Skeletal muscle satellite cell (primary cell): ENCODE data around the gene UACA.
"Not testable (repeated sequence)": the region's sequence is repeated elsewhere in the genome, so short reads cannot be mapped to it uniquely, and the experiment has no call there.

ENCODE experiments used
- H3K27me3 ChIP-seq: 2 replicates; pipeline ENCODE4 v1.7.0; 2013; ENCODE audit warnings: low read length; ENCODE audit not compliant: control insufficient read depth, insufficient read depth
- H3K36me3 ChIP-seq: 2 replicates; pipeline ENCODE4 v1.7.0; 2013; ENCODE audit warnings: mild to moderate bottlenecking, control low read depth, low read length; ENCODE audit not compliant: insufficient read depth
- H3K4me1 ChIP-seq: 2 replicates; pipeline ENCODE4 v1.7.0; 2013; ENCODE audit warnings: low read length; ENCODE audit not compliant: control insufficient read depth, insufficient read depth
- H3K4me2 ChIP-seq: 2 replicates; pipeline ENCODE4 v1.7.0; 2013; ENCODE audit warnings: mild to moderate bottlenecking, low read length
- H3K4me3 ChIP-seq: 2 replicates; pipeline ENCODE4 v1.7.0; 2013; ENCODE audit warnings: low read length
- H3K9ac ChIP-seq: 2 replicates; pipeline ENCODE4 v1.7.0; 2013; ENCODE audit warnings: mild to moderate bottlenecking, low read depth, low read length, moderate library complexity
- H3K9me3 ChIP-seq: replicated peaks from 2 replicates; pipeline ENCODE4 v1.7.0; 2013; ENCODE audit warnings: mild to moderate bottlenecking, control low read depth, low read length

UACA gene

DNA sequence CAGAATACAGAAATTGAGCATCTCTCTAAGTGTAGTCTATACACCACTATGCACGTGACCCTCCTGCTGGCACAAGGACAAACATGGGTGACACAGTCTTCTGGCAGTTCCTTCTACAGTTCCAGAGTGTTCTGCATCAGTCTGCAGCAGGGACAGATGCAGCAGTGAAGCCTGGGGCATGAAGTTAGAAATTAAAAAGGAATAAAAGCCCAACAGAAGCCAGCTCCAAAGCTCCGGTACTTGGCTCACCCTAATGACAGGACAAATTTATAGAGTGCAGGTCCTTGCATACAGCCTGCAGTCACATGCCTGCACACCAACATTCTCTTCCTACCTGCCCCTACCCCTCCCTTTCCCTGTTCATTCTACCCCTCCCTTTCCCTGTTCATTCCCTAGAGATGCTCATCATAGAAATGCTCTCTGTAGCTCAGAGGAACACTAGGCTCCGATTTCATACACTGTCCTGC lies 15.0 kb downstream of the UACA start:
- Histone ChIP-seq H3K27me3 (no peaks in the 10 kb centered on the region), H3K9me3 (no peaks in the 10 kb centered on the region), H3K4me3 (no peak overlapping the region), H3K4me2 (peak overlapping the region; percentile 64), H3K9ac (no peak overlapping the region), H3K36me3 (peaks cover 13% of the 10 kb centered on the region), H3K4me1 (peaks cover 32% of the 10 kb centered on the region)

GRCh38 chr15:70746598-70746997 lies 16.8 kb downstream of the UACA start:
- not testable (repeated sequence) for H3K9me3 ChIP-seq, H3K27me3 ChIP-seq, H3K4me2 ChIP-seq, H3K4me3 ChIP-seq, H3K9ac ChIP-seq
- Histone ChIP-seq H3K36me3 (peaks cover 13% of the 10 kb centered on the region), H3K4me1 (peaks cover 38% of the 10 kb centered on the region)

DNA sequence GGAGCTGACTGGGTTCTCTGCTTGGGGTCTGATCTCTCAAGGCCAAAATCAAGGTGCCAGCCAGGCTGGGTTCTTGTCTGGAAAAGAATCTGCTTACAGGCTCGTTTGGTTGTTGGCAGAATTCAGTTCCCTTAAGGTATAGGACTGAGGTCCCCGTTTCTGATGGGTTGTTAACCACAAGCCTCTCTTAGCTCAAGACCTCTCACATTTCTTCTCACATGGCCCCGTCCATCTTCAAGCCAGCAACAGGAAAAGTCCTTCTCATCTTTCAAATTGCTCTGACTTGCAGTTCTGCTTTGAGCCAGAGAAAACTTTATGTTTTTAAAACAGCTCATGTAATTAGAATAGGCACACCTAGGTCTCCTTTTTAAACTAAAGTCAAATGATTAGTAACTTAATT lies 20.4 kb downstream of the UACA start:
- H3K4me1 ChIP-seq, result peaks cover 39% of the 10 kb centered on the region
- H3K4me3 ChIP-seq, result peak overlapping the region; percentile 73
- H3K27me3 ChIP-seq, result no peaks in the 10 kb centered on the region
- H3K36me3 ChIP-seq, result no peaks in the 10 kb centered on the region
- no peaks in the 10 kb centered on the region for H3K9me3 ChIP-seq
- peak overlapping the region; percentile 89 for H3K9ac ChIP-seq
- H3K4me2 ChIP-seq, result peak overlapping the region; percentile 87

GRCh38 chr15:70741677-70742293 lies 21.6 kb downstream of the UACA start:
- Histone ChIP-seq H3K4me2 (peak overlapping the region; percentile 59), H3K4me3 (no peak overlapping the region), H3K9ac (no peak overlapping the region), H3K27me3 (no peaks in the 10 kb centered on the region), H3K4me1 (peaks cover 37% of the 10 kb centered on the region), H3K9me3 (no peaks in the 10 kb centered on the region), H3K36me3 (no peaks in the 10 kb centered on the region)

- H3K9me3 ChIP-seq, result no peaks in the 10 kb centered on the region
- H3K9ac ChIP-seq, result peak overlapping the region; percentile 2
- H3K4me1 ChIP-seq, result peaks cover 37% of the 10 kb centered on the region
- no peaks in the 10 kb centered on the region for H3K36me3 ChIP-seq
- no peaks in the 10 kb centered on the region for H3K27me3 ChIP-seq
- peak overlapping the region; percentile 59 for H3K4me2 ChIP-seq
- H3K4me3 ChIP-seq, result no peak overlapping the region
These were observed 22.2 kb downstream of the UACA start for GRCh38 chr15:70741107-70741531.

DNA sequence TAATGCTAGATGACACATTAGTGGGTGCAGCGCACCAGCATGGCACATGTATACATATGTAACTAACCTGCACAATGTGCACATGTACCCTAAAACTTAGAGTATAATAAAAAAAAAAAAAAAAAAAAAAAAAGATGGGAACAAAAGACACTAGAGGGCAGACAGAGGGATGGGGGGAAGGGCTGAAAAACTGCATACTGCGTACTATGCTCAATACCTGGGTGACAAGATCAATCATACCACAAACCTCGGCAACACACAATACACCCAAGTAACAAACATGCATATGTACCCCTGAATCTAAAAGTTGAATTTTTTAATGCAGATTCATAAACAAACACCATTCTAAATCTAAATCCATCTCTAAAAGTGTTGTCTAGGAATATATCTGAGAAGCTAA lies 28.3 kb downstream of the UACA start:
- H3K4me3 ChIP-seq, H3K36me3 ChIP-seq, H3K4me1 ChIP-seq: not testable (repeated sequence)

DNA sequence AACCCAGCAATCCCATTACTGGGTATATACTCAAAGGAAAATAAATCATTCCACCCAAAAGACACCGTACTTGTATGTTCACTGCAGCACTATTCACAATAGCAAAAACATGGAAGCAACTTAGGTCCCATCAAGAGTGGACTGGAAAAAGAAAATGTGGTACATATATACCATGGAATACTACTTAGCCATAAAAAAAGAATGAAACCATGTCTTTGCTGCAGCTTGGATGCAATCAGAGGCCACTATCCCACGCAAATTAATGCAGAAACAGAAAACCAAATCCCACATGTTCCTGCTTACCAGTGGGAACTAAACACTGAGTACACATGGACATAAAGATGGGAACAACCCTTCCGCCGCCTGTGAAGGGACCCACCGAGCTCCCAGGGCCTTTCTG lies 34.2 kb downstream of the UACA start:
- Histone ChIP-seq H3K4me2 (no peak overlapping the region), H3K36me3 (peaks cover 9% of the 10 kb centered on the region), H3K27me3 (no peaks in the 10 kb centered on the region), H3K9ac (no peak overlapping the region), H3K4me3 (no peak overlapping the region), H3K9me3 (no peaks in the 10 kb centered on the region), H3K4me1 (no peaks in the 10 kb centered on the region)

More for the DNA sequence above, 28.3 kb downstream of the UACA start:
- H3K4me2 ChIP-seq, H3K9me3 ChIP-seq, H3K9ac ChIP-seq, H3K27me3 ChIP-seq: not testable (repeated sequence)

DNA sequence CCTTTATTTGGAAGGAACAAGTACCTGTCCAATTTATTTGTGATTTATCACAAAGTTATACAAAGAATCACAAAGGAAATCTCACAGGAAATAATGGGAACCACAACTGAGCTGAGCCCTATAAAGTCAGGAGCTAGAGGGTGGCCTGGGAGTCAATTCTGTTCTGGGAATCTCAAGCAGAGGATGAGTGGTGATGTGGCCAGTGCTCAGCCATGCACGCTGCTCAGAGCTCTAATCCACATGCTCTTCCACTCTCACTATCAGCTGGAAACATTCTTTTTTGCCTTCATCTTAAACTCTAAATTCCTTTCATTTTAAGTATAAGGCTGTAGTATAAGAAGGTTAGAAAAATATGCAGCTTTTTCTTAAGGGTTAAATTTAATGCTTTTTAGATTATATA lies 36.6 kb downstream of the UACA start:
- H3K27me3 ChIP-seq, result no peaks in the 10 kb centered on the region
- H3K36me3 ChIP-seq, result peaks cover 11% of the 10 kb centered on the region
- H3K9ac ChIP-seq, result no peak overlapping the region
- no peak overlapping the region for H3K4me2 ChIP-seq
- no peaks in the 10 kb centered on the region for H3K4me1 ChIP-seq
- no peak overlapping the region for H3K4me3 ChIP-seq
- H3K9me3 ChIP-seq, result no peaks in the 10 kb centered on the region

DNA sequence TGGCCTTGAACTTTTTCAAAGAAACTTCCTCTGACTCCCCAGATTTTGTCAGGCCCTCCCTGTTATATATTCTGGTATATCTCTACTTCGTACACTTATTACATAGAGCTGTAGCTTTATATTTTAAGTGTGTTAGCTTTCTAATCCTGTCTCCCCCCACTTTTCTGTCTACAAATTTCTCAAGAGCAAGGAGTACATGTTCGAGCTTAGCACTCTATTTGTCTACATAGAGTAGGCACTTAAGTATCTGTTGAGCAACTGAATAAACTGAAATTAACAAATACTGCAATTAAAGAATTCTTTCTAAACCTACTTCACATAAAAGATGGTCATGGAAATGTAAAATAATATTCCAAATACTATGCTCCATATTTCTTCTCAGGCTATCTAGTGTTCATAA lies 39.4 kb downstream of the UACA start:
- Histone ChIP-seq H3K36me3 (peaks cover 20% of the 10 kb centered on the region), H3K27me3 (no peaks in the 10 kb centered on the region), H3K4me3 (no peak overlapping the region), H3K9me3 (no peaks in the 10 kb centered on the region), H3K4me1 (no peaks in the 10 kb centered on the region), H3K9ac (no peak overlapping the region), H3K4me2 (no peak overlapping the region)

DNA sequence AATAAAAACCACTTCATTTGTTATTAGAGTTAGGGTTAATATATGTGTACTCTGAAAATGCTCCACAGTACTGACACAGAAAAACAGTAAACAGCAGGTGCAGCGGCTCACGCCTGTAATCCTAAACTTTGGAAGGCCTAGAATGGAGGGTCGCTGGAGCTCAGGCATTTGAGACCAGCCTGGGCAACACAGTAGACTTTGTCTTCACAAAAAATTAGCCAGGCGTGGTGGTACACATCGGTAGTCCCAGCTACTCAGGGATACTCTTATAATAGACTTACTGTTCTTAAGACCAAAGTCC lies 40.3 kb downstream of the UACA start:
- H3K36me3 ChIP-seq, result peaks cover 24% of the 10 kb centered on the region
- no peak overlapping the region for H3K4me2 ChIP-seq
- H3K9me3 ChIP-seq, result no peaks in the 10 kb centered on the region
- no peaks in the 10 kb centered on the region for H3K27me3 ChIP-seq
- no peak overlapping the region for H3K9ac ChIP-seq
- no peak overlapping the region for H3K4me3 ChIP-seq
- H3K4me1 ChIP-seq, result no peaks in the 10 kb centered on the region

DNA sequence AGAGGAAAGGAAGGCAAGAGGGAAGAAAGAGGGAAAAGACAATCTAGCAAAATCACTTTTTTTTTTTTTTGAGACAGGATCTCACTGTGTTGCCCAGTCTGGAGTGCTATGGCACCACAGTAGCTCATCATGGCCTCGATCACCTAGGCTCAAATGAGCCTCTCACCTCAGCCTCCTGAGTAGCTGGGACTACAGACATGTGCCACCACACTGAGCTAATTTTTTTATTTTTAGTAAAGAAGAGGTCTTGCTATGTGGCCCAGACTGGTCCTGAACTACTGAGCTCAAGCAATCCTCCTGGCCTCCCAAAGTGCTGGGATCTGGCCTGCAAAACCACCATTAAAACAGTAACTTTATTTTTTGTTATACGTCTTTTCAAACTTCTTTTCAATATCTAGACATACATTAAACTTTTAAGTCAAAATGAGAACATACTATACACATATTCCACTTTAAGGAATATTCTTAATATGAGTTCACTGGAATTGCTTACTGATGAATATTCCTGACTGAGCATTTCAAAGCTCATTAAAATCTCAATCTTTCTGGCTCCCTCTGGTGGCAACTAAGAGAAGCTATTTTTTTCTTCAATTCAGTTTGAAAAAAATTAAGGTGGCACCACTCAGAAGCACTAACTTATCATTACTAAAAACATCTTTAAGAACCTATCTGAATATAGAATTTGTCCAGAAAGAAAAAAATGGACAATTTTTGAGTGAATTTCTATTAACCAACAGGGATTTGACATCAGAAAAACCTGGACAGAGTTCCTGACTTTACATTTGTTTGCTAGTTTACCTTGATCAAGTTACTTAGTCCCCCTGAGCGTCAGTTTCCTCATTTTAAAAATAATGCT lies 40.9 kb downstream of the UACA start:
- H3K9ac ChIP-seq, result no peak overlapping the region
- no peaks in the 10 kb centered on the region for H3K27me3 ChIP-seq
- H3K4me2 ChIP-seq, result no peak overlapping the region
- no peaks in the 10 kb centered on the region for H3K9me3 ChIP-seq
- H3K4me1 ChIP-seq, result no peaks in the 10 kb centered on the region
- no peak overlapping the region for H3K4me3 ChIP-seq
- H3K36me3 ChIP-seq, result peaks cover 27% of the 10 kb centered on the region
